IMR-90 (cell line): Measurements from ENCODE around the gene PRKCH.

ENCODE experiments used
- CHD1 ChIP-seq: IDR thresholded peaks from 2 replicates; pipeline ENCODE4 v1.6.1; 2012; ENCODE audit warnings: low read depth, low read length, improper control_type of control experiment
- MAZ ChIP-seq: IDR thresholded peaks from 2 replicates; pipeline ENCODE4 v1.6.1; 2012; ENCODE audit warnings: low read depth, mild to moderate bottlenecking, low read length, improper control_type of control experiment, moderate library complexity, borderline replicate concordance
- MXI1 ChIP-seq: IDR thresholded peaks from 2 replicates; pipeline ENCODE4 v1.6.1; 2012; ENCODE audit warnings: low read depth, mild to moderate bottlenecking, low read length, moderate library complexity, borderline replicate concordance
- POLR2A ChIP-seq: IDR thresholded peaks from 2 replicates; pipeline ENCODE4 v1.6.1; 2012; ENCODE audit warnings: mild to moderate bottlenecking, low read depth, low read length
- RAD21 ChIP-seq: IDR thresholded peaks from 2 replicates; pipeline ENCODE4 v1.6.1; 2012; ENCODE audit warnings: low read length, improper control_type of control experiment
- RFX5 ChIP-seq: IDR thresholded peaks from 2 replicates; pipeline ENCODE4 v1.8.0; 2012; ENCODE audit warnings: low read depth, mild to moderate bottlenecking, low read length, moderate library complexity
- TF ChIP-seq, protein P1 (sequence below): conservative IDR thresholded peaks from 2 replicates; pipeline ENCODE4 v1.5.1; 2012; ENCODE audit warnings: mild to moderate bottlenecking, low read depth, low read length, improper control_type of control experiment
- TF ChIP-seq, protein P2 (sequence below): fragments of 150-350 bp; IDR thresholded peaks from 2 replicates; pipeline ENCODE4 v1.6.1; 2017; ENCODE audit warnings: mild to moderate bottlenecking, antibody characterized with exemption, low read length, low read depth

DNA sequence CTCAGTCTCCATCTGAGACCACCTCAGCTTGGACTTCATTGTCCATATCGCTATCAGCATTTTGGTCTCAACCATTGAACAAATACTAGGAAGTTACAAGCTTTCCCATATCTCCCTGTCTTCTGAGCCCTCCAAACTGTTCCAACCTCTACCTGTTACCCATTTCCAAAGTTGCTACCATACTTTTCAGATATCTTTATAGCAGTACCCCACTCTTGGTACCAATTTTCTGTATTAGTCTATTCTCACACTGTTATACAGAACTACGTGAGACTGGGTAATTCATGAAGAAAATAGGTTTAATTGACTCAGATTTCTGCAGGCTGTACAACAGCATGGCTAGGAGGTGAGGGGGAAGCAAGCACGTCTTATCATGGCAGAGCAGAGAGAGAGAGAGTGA, 53.8 kb downstream of the PRKCH start:
- no peak for TF ChIP-seq RAD21
- TF ChIP-seq, protein P1, sequence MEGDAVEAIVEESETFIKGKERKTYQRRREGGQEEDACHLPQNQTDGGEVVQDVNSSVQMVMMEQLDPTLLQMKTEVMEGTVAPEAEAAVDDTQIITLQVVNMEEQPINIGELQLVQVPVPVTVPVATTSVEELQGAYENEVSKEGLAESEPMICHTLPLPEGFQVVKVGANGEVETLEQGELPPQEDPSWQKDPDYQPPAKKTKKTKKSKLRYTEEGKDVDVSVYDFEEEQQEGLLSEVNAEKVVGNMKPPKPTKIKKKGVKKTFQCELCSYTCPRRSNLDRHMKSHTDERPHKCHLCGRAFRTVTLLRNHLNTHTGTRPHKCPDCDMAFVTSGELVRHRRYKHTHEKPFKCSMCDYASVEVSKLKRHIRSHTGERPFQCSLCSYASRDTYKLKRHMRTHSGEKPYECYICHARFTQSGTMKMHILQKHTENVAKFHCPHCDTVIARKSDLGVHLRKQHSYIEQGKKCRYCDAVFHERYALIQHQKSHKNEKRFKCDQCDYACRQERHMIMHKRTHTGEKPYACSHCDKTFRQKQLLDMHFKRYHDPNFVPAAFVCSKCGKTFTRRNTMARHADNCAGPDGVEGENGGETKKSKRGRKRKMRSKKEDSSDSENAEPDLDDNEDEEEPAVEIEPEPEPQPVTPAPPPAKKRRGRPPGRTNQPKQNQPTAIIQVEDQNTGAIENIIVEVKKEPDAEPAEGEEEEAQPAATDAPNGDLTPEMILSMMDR: no peak
- no peak for TF ChIP-seq MAZ
- TF ChIP-seq, protein P2, sequence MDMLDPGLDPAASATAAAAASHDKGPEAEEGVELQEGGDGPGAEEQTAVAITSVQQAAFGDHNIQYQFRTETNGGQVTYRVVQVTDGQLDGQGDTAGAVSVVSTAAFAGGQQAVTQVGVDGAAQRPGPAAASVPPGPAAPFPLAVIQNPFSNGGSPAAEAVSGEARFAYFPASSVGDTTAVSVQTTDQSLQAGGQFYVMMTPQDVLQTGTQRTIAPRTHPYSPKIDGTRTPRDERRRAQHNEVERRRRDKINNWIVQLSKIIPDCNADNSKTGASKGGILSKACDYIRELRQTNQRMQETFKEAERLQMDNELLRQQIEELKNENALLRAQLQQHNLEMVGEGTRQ: no peak
- TF ChIP-seq POLR2A: no peak
- no peak for TF ChIP-seq CHD1
- no peak for TF ChIP-seq RFX5
- no peak for TF ChIP-seq MXI1
